BLaER1 treated with 17β-estradiol and CSF1 and Interleukin-3, amounts not matched to agents 10 nM and 100 nM (cell line): ENCODE measurements around the gene RASSF5.

Experiments
- H3K27ac ChIP-seq, 11 experiments: shearing (Covaris generic); formaldehyde crosslinking; 2 replicates each; pipeline ENCODE4 v1.8.1; 2022
- H3K27me3 ChIP-seq, 11 experiments: shearing (Covaris generic); formaldehyde crosslinking; 2 replicates each; pipeline ENCODE4 v1.8.1; 2022
- H3K36me3 ChIP-seq, 11 experiments: shearing (Covaris generic); formaldehyde crosslinking; 2 replicates each; pipeline ENCODE4 v1.8.1; 2022
- H3K4me1 ChIP-seq, 10 experiments: shearing (Covaris generic); formaldehyde crosslinking; 2 replicates each; pipeline ENCODE4 v1.8.1; 2022
- H3K4me2 ChIP-seq, 11 experiments: shearing (Covaris generic); formaldehyde crosslinking; 2 replicates each; pipeline ENCODE4 v1.8.1; 2022
- H3K4me3 ChIP-seq, 10 experiments: shearing (Covaris generic); formaldehyde crosslinking; 2 replicates each; pipeline ENCODE4 v1.8.1; 2022
- H3K9ac ChIP-seq, 11 experiments: shearing (Covaris generic); formaldehyde crosslinking; 2 replicates each; pipeline ENCODE4 v1.8.1; 2022
- H3K9me3 ChIP-seq, 11 experiments: shearing (Covaris generic); formaldehyde crosslinking; replicated peaks in 1 of 11; 2 replicates each; pipeline ENCODE4 v1.8.1; 2022
- H4K20me1 ChIP-seq, 11 experiments: shearing (Covaris generic); formaldehyde crosslinking; 2 replicates each; pipeline ENCODE4 v1.8.1; 2022
- Cebpa-rat ChIP-seq, 11 experiments: shearing (Covaris generic); IDR thresholded peaks; 2 replicates each; pipeline ENCODE4 v1.8.1; 2022

The RASSF5 gene, protein sequence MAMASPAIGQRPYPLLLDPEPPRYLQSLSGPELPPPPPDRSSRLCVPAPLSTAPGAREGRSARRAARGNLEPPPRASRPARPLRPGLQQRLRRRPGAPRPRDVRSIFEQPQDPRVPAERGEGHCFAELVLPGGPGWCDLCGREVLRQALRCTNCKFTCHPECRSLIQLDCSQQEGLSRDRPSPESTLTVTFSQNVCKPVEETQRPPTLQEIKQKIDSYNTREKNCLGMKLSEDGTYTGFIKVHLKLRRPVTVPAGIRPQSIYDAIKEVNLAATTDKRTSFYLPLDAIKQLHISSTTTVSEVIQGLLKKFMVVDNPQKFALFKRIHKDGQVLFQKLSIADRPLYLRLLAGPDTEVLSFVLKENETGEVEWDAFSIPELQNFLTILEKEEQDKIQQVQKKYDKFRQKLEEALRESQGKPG

DNA sequence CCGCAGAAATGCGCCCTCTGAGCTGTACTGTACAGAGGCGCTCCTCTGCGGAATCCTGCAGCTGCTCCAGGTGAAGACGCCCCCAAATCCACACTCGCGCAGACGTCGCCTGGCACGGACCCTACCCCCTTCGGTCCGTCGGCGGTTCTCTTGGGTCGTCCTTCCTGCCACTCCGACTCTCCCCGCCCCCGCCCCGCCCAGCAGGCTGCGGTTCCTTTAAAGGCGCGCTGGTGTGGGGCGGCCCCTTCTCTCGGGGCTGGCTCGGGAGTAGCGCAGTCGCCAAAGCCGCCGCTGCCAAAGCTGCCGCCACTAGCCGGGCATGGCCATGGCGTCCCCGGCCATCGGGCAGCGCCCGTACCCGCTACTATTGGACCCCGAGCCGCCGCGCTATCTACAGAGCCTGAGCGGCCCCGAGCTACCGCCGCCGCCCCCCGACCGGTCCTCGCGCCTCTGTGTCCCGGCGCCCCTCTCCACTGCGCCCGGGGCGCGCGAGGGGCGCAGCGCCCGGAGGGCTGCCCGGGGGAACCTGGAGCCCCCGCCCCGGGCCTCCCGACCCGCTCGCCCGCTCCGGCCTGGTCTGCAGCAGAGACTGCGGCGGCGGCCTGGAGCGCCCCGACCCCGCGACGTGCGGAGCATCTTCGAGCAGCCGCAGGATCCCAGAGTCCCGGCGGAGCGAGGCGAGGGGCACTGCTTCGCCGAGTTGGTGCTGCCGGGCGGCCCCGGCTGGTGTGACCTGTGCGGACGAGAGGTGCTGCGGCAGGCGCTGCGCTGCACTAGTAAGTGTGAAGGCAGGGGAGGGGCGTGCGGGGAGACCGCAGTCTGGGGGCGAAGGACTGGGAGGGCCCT is at the start of gene RASSF5:
TSS of gene RASSF5 (plus strand) at position 248 of the 846 bp plus-strand sequence. CDS start at position 320, 72 bp downstream.
- peak within 1 kb of the TSS; percentile 92 to 100 (median 99) for H3K4me2 ChIP-seq
- no peak for TF ChIP-seq Cebpa-rat (IDR thresholded peaks at IDR 0.05)

DNA sequence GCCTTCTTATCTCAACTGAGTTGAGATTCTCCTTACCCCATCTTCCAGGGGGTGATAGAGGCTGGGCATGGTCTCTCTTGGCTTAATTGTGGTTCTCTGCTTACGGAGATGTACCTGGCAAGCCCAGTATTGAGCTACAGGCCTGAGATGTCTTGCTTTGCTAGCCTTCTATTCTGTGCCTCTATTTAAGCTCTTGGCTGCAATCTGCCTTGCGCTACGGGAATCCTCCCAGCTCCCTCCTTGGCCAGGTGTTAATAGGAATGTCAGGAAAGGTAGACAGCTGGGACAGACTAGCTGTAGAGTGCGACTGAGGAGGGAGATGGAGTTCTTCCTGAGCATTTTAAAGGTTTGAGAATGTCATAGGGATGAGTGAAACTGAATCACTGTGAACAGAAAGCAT is 47.6 kb upstream of the RASSF5 start:
- Histone ChIP-seq H3K9ac (0 out of 22 replicates have a peak overlapping the region, but pooled peaks of 1 of the 11 experiments have one; percentile 6), H3K9me3 (no peaks in the 10 kb centered on the region), H3K27ac (peak overlapping the region in 2 of 11 experiments; percentile 10 to 22; a peak in 2 of 22 replicates), H3K4me3 (no peak overlapping the region), H3K27me3 (no peaks in the 10 kb centered on the region), H3K4me2 (peak overlapping the region in 1 of 11 experiments; percentile 15; a peak in 2 of 22 replicates), H3K36me3 (peaks cover 73 to 93% (median 84%) of the 10 kb centered on the region in 11 experiments), H4K20me1 (peaks cover 0 to 20% (median 0%) of the 10 kb centered on the region in 11 experiments; a peak in 2 of 22 replicates), H3K4me1 (peaks cover 20 to 98% (median 62%) of the 10 kb centered on the region in 10 experiments)
- TF ChIP-seq Cebpa-rat (IDR thresholded peaks at IDR 0.05), result no peak

More for the DNA sequence above, at the start of gene RASSF5:
- H4K20me1 ChIP-seq, result peaks cover 0 to 52% (median 35%) of the 10 kb centered on the region in 11 experiments; a peak in 14 of 22 replicates
- H3K27me3 ChIP-seq, result peaks cover 22 to 59% (median 36%) of the 10 kb centered on the region in 11 experiments; a peak in 21 of 22 replicates
- peaks cover 73 to 98% (median 96%) of the 10 kb centered on the region in 10 experiments for H3K4me1 ChIP-seq
- H3K9ac ChIP-seq, result peak within 1 kb of the TSS; percentile 72 to 86 (median 79)
- no peaks in the 10 kb centered on the region for H3K36me3 ChIP-seq
- no peaks in the 10 kb centered on the region for H3K9me3 ChIP-seq
- H3K4me3 ChIP-seq, result peak within 1 kb of the TSS; percentile 64 to 82 (median 74)
- peak within 1 kb of the TSS in 10 of 11 experiments; percentile 33 to 72 (median 68); a peak in 19 of 22 replicates for H3K27ac ChIP-seq

DNA sequence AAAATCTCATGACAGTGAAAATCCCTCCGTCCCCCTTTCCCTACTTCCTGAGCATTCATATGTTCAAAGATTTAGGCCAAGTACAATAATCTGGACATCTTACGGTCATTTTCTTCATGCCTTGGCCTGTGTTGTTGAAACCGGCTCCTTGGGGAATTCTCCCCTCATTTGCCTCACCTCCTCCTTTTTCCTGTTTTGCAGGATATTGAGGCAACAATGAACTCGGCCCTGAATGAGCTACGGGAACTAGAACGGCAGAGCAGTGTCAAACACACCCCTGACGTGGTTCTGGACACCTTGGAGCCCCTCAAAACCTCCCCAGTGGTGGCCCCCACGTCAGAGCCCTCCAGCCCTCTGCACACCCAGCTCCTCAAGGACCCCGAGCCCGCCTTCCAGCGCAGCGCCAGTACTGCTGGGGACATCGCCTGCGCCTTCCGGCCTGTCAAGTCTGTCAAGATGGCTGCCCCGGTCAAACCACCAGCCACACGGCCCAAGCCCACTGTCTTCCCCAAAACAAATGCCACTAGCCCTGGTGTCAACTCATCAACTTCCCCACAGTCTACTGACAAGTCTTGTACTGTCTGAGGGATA is 46.4 kb upstream of the RASSF5 start:
- Histone ChIP-seq H3K27ac (peak overlapping the region in 9 of 11 experiments; percentile 2 to 63 (median 50); a peak in 14 of 22 replicates), H3K4me1 (peaks cover 24 to 98% (median 64%) of the 10 kb centered on the region in 10 experiments), H3K9ac (peak overlapping the region in 5 of 11 experiments; percentile 9 to 62 (median 37); a peak in 6 of 22 replicates), H3K4me2 (peak overlapping the region in 8 of 11 experiments; percentile 37 to 67 (median 50); a peak in 14 of 22 replicates), H3K36me3 (peaks cover 61 to 81% (median 72%) of the 10 kb centered on the region in 11 experiments), H3K9me3 (no peaks in the 10 kb centered on the region), H3K27me3 (no peaks in the 10 kb centered on the region), H3K4me3 (no peak overlapping the region; a peak in 1 of 20 replicates), H4K20me1 (peaks cover 0 to 20% (median 0%) of the 10 kb centered on the region in 11 experiments; a peak in 2 of 22 replicates)
- no peak for TF ChIP-seq Cebpa-rat (IDR thresholded peaks at IDR 0.05)

DNA sequence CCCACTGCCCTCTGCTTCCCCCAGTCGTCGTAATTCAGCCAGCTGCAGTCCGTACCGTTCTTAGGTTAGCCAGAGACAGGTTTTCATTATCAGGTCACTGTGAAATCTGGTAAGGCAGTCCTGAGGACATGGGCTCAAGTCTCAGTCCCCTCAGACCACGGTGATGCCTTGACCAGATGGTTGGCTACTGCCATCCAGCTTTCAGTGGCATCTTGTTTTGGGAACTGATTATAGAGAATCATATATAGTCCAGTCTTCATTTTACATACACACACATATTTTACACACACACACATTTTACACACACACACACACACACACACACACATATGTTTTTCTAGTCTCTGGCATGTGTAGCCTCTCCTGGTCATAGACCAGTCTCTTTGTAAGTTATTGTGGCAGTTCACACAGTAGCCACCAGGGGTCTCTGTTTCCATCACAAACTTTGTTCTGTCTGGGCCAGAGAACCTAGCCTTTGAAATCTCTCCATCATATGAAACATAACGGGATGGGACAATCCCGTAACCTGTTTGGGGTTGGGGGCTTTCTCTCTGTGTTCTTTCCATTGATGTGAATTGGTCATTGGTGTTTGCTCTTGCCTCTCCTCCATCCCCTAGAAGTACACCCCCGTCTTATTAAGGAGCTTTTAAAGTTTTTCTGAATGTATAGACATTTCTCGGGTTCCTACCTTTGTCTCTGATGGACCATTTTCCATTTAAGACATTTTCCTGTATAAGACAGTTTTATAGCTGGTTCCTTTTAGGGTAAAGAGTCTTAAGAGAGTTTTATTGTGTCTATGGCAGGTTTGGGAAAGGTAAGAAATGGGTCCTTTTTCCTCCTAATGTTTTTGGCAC is 45.5 kb upstream of the RASSF5 start:
- H3K4me1 ChIP-seq, result peaks cover 33 to 98% (median 66%) of the 10 kb centered on the region in 10 experiments
- peaks cover 57 to 72% (median 63%) of the 10 kb centered on the region in 11 experiments for H3K36me3 ChIP-seq
- H3K27me3 ChIP-seq, result no peaks in the 10 kb centered on the region
- H3K9ac ChIP-seq, result peak overlapping the region in 2 of 11 experiments; percentile 9 to 22; a peak in 1 of 22 replicates
- H3K27ac ChIP-seq, result peak overlapping the region in 9 of 11 experiments; percentile 2 to 63 (median 50); a peak in 10 of 22 replicates
- no peaks in the 10 kb centered on the region for H3K9me3 ChIP-seq
- no peak for TF ChIP-seq Cebpa-rat (IDR thresholded peaks at IDR 0.05)
- H3K4me3 ChIP-seq, result no peak overlapping the region
- H4K20me1 ChIP-seq, result peaks cover 0 to 20% (median 0%) of the 10 kb centered on the region in 11 experiments; a peak in 2 of 22 replicates
- H3K4me2 ChIP-seq, result peak overlapping the region in 5 of 11 experiments; percentile 30 to 99 (median 65); a peak in 6 of 22 replicates

DNA sequence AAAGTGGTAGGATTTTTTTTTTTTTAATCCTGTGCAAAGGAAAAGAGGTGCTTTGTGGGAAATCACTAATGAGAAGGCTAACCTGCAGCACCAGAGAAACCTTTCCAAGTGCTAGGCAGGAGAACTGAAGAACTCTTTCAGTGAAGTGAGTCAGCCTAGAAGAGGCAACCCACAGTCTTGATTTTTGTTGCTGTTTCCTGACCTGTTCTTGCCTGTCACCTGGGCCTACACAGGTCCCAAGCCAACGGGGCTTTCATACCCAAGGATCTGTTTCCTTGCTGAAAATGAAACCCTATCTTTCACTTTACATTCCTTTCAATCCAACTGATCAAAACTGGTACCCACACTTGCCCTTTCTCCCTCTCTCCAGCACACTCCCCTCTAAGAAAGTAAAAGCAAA is 44.2 kb upstream of the RASSF5 start:
- Histone ChIP-seq H3K4me3 (no peak overlapping the region), H4K20me1 (peaks cover 0 to 20% (median 0%) of the 10 kb centered on the region in 11 experiments; a peak in 2 of 22 replicates), H3K9ac (peak overlapping the region in 2 of 11 experiments; percentile 27 to 58; a peak in 3 of 22 replicates), H3K4me1 (peaks cover 46 to 98% (median 69%) of the 10 kb centered on the region in 10 experiments), H3K4me2 (peak overlapping the region in 5 of 11 experiments; percentile 78 to 99 (median 96); a peak in 9 of 22 replicates), H3K9me3 (no peaks in the 10 kb centered on the region), H3K27ac (peak overlapping the region in 7 of 11 experiments; percentile 4 to 95 (median 93); a peak in 8 of 22 replicates), H3K36me3 (peaks cover 49 to 62% (median 54%) of the 10 kb centered on the region in 11 experiments), H3K27me3 (no peaks in the 10 kb centered on the region)
- no peak for TF ChIP-seq Cebpa-rat (IDR thresholded peaks at IDR 0.05)

DNA sequence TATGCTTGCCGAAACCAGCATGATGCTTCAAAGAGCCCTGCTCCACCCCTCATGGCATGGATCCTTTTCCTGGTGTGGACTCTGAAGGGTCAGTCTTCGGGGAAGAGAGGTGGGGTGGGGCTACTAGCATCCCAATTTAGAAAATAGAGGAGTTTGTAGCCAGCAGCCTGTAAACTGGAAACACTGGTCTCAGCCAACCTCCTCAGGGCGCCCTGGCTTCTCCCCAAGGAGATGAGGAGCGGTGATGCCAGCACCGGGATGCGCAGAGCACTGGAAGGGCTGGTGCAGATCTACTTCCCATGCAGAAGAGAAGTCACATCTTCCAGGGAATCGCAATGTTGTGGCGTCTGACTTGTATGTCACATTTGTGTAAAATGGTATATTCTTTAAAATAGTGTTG is 43.4 kb upstream of the RASSF5 start:
- peak overlapping the region in 9 of 11 experiments; percentile 39 to 99 (median 95); a peak in 14 of 22 replicates for H3K4me2 ChIP-seq
- peak overlapping the region in 4 of 11 experiments; percentile 5 to 60 (median 49); a peak in 5 of 22 replicates for H3K9ac ChIP-seq
- no peaks in the 10 kb centered on the region for H3K9me3 ChIP-seq
- H3K4me1 ChIP-seq, result peaks cover 54 to 98% (median 72%) of the 10 kb centered on the region in 10 experiments
- no peaks in the 10 kb centered on the region for H3K27me3 ChIP-seq
- H3K36me3 ChIP-seq, result peaks cover 41 to 54% (median 47%) of the 10 kb centered on the region in 11 experiments
- peak overlapping the region in 9 of 11 experiments; percentile 23 to 95 (median 94); a peak in 16 of 22 replicates for H3K27ac ChIP-seq
- peaks cover 0 to 20% (median 0%) of the 10 kb centered on the region in 11 experiments; a peak in 2 of 22 replicates for H4K20me1 ChIP-seq
- TF ChIP-seq Cebpa-rat (IDR thresholded peaks at IDR 0.05), result no peak
- no peak overlapping the region for H3K4me3 ChIP-seq

DNA sequence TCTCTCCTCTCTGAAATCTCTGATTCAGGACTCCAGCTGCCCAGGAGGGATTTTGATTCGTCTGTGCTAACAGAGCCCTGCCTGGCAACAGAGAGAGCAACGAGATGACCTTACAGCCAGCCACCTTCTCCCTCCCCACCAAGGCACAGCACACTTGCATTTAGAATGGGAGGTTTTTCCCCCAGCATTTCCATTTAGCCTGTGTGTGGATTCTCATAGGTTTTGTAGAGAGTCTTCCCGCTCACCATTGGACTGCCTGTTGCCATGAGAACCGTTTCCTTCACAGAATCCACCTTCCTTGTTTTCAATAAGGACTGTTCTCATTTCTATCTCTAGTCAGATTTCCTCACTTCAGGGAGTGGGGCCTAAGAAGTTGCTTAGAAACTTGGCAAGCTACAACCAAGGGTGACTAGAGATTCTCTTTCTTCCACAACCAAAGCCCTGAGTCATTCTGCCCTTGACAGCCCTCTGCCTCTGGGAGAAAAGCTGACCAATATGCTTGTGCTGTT is 42.8 kb upstream of the RASSF5 start:
- Histone ChIP-seq H3K4me2 (peak overlapping the region; percentile 31 to 99 (median 94)), H3K4me3 (no peak overlapping the region), H3K36me3 (peaks cover 35 to 48% (median 41%) of the 10 kb centered on the region in 11 experiments), H3K27me3 (no peaks in the 10 kb centered on the region), H3K9me3 (no peaks in the 10 kb centered on the region), H4K20me1 (peaks cover 0 to 20% (median 0%) of the 10 kb centered on the region in 11 experiments; a peak in 2 of 22 replicates), H3K9ac (peak overlapping the region in 7 of 11 experiments; percentile 2 to 60 (median 40); a peak in 8 of 22 replicates), H3K27ac (peak overlapping the region in 10 of 11 experiments; percentile 47 to 95 (median 94); a peak in 20 of 22 replicates), H3K4me1 (peaks cover 60 to 98% (median 78%) of the 10 kb centered on the region in 10 experiments)
- TF ChIP-seq Cebpa-rat (IDR thresholded peaks at IDR 0.05), result peak in 3 of 11 experiments; percentile 27 to 52 (median 48); a peak in 3 of 22 replicates
